ENCODE data around the gene TMEM63A.

Gene TMEM63A

DNA sequence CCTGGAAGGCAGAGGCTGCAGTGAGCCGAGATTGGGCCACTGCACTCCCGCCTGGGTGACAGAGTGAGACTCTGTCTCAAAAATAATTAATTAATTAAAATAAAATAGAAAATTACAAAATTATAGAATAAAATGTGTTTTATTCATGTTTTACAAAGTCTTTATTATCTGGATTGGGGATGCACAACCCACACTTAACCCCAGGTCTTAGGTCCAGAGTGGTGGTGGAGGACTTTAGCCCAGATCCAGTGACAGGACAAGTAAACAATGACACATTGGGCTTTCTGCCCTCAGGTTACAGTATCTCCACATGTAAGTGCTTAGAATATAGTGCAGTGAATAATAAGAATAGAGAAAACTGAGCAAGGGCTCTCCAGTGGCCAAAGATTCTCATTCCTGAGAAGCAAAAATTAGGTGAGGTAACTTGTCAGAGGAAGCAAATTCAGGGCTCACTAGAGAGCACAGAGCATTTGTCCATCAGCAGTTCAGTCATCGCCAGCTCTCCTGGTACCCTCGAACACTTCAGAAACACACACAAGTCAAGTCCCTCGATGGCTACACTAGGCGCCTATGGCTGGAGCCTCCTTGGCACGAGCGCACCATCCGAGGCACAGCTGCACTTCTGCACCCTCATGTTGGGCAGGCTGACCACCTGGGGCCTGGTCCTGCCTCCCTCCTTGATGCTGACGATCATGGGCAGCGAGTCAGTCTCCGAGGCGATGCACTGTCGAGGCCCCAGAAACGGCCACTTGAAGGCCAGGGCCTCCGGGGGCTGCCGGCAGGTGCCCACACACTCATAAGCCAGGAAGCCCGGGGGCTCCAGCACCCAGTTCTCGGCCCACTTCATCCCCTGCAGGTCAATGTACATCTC lies 4.2 kb upstream of the TMEM63A start:
- no peak for DNase-seq (ENCODE audit: low spot score)

DNA sequence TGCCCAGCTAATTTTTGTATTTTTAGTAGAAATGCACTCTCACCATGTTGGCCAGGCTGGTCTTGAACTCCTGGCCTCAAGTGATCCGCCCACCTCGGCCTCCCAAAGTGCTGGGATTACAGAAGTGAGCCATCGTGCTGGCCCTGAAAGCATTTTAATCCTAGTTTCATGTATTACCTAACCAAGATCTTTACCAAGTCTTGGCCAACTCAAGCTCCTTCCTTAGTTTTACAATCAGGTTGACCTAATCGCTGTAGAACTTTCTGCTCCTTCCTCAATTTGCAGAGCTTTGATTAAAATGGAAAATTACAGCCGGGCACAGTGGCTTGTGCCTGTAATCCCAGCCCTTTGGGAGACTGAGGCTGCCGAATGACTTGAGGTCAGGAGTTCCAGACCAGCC lies 3.2 kb upstream of the TMEM63A start:
- no peak for DNase-seq (ENCODE audit: low spot score)

DNA sequence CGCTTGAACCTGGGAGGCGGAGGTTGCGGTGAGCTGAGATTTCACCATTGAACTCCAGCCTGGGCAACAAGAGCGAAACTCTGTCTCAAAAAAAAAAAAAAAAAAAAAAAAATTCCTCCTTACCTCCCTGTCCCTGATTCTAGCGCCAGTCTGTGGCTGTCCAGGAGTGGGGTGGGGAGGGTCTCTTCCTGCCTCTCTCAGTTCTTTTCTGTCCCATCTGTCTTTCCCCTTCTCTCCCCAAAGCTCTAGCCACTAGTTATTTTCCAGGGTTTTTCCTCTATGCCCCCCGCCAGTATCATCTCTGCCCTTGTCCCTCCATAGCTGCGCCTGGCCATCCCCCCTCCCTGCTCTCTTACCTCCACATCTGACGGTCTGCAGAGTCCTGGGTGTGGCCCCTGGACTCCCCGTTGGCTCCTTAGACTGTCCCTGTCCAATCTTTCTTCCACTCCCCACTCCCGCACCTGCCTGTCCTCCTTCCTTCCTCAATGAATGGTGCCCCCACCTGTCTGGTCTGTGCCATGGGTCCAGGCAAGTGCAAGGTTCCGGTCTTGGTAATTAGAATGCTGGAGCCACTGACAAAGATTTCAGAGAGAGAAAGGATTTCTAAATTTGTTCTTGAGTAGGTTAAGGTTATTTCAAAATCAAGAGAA lies 1.6 kb upstream of the TMEM63A start:
- no peak for DNase-seq (ENCODE audit: low spot score)

DNA sequence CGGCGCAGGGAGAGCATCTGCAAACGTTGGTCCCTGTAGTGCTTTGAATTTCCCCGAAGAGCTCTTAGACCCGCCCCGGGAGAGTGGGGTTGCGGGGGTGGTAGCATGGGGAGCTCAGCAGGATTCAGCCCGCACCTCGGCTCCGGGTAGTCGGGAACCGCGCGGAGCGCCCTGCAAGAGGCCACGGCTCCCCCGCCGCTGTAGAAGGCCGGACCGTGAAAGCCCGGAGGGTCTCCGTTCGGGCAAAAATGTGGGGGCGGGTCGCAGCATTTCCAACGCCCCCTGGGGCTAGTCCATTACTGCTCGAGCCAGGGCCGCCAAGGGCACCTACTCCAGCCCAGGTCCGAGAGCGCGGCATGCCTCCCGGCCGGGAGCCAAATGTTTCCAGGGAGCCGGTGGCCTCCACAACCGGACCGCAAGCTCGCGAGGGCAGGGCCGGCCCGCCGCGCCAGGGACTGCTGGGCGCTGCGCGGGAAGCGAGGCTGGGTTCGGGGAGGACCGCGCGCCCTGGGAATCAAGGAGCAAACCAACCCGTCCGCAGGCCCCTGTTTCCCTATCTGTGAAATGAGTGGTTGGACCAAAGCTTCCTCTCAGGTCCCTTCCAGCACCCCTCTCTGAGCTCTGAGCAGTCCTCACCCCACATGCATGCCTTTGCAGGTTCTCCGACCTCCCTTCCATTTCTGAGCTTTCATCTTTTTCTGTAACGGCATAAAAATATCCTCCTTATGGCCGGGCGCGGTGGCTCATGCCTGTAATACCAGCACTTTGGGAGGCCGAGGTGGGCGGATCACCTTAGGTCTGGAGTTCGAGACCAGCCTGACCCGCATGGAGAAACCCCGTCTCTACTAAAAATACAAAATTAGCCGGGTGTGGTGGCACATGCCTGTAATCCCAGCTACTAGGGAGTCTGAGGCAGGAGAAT lies 775 bp upstream of the TMEM63A start:
- peak; percentile 46 for DNase-seq (ENCODE audit: low spot score)

DNA sequence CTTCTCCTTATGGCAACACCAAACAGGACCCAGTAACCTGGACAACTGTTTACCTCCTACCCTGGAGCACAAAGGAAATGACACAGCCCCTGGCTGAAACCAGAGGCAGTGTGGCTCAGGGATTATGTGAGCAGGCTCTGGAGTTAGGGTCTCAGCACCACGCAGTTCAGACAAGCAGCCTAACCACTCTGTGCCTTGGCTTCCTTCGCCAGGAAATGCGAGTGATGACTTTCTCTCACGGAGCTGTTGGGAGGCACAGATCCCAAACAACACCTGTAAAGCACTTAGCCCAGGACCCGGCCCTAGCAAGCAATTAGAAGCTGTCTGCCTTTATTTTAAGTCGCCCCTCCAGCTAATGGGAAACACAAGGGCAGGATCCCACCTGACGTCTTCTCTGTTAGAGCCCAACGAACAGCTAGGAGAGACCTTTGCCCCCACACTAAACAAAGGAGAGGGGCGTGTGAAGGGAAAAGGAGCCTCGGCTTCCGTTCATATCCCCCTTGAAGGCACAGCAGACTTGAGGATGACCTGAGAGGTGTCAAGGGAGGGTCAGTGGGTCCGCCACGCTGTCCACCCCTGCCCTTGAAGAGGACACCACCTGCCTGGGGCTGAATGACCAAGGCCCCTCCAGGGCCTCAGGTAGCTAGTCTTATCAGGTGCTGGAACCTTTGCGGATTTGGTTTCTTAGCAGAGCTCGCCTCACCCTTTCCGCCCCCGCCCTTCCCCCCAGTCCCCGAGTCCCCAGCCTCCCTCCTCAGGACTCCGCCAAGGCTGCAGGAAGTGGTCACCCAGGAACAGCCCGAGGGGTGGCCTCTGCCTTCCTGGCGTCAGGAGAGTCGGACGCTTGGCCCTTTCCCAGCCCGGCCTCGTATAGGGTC lies 860 bp downstream of the TMEM63A start:
- DNase-seq (ENCODE audit: low spot score), result no peak

DNA sequence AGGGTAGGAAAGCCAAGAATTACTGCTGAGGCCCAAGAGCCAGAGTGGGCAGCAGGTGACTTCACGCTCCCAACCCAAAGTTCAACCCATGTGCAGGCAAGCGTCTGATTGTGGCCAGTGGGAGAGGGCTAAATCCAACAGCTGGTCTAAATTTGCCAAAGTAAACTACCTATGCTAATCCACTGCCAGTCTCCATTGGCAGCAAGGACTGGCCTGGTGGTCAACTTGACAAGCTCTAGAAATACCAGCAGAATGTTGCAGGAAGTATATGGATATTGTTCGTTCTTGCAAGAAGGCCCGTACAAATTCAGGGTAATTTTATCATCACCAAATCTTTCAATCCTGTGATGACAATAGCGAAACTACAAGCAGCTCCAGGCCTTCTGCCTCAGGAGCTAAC lies 1.5 kb downstream of the TMEM63A start:
- no peak for DNase-seq (ENCODE audit: low spot score)

DNA sequence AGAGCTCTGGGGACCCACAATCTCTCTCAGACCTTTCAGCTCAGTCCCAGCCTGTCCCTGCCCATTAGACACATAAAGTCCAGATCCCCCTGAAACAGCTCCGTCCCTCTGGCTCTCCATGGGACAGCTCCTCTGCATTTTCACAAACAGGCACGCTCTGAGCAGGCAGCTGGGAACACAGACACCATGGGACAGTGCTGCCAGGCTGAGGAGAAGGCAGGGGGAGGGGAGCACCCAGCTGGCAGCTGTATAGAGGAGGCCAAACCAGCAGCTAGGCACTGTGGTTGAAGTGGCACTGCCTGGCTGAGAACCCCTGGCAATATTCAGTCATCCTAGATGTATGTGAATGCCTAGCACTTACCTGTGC lies 2.0 kb downstream of the TMEM63A start:
- DNase-seq (ENCODE audit: low spot score), result peak; percentile 92

DNA sequence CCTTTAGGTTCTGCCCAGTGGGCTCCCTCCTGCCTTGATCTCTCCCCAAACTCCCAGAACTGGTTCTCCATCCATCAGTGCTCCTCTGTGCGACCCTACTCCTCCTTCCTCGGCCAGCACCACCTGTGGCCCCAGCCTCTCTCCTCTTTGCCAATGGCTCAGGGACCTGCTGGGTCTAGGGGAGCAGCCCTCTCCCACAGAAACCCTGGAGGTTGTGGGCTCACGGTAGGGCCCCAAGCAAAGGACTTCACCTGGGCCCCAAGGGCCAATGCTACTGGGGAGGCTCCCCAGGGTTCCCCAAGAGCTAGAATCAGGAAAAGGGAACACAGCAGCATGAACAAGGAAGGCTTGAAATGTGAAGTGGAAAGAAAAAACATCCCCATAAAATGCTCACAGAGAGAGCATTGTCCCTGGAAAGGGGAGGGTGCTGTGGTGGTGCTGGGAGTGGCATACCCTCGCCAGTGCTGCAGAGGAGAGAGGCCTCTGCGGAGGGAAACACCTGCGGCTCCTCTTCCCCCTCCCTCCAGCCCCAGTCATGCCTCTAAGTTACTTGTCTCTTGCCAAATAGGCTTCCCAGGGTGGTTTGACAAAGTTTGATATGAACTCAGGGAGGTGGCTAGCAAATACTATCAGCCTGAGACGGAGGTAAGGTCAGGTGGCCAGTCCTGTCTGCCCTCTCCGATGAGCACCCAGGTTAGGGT lies 2.5 kb downstream of the TMEM63A start:
- DNase-seq (ENCODE audit: low spot score), result peak; percentile 76

DNA sequence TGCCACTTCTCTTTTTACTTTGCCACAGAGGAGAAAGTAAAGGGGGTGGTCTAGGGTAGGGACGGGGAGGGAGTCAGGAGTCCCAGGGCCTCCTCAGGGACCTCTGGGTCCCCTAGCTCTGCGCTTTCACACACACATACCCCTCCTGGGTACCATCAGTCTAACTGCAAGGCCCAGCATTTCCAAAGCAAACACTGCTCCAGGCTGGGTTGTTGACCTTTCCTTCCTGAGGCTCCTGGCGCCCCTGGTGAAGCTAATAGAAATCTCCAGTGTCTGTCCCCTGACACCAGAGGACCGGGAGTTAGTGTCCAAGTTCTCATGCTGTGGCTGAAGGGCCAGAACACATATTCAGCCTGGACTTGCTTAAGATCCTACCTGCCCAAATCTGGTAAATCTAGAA lies 3.9 kb downstream of the TMEM63A start:
- no peak for DNase-seq (ENCODE audit: low spot score)

DNA sequence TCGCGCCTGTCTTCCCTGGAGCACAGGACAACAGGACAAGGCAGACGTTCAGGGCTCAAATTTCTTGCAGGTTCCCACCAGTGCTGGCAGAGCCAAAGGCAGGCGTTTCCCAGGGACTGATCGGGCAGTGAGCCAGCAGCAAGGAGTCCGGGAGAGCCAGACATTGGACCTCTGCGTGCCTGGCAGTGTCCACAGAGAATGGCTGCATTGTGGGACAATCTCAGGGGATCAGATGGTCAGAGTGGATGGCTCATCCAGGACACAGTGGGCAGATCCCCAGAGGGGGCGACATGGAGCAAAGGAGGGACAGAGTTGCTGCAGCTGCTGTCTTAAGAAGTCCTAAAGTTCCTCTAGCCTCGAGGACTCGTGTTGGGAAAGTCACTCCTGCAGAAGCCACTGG lies 4.6 kb downstream of the TMEM63A start:
- DNase-seq (ENCODE audit: low spot score), result peak; percentile 96

DNA sequence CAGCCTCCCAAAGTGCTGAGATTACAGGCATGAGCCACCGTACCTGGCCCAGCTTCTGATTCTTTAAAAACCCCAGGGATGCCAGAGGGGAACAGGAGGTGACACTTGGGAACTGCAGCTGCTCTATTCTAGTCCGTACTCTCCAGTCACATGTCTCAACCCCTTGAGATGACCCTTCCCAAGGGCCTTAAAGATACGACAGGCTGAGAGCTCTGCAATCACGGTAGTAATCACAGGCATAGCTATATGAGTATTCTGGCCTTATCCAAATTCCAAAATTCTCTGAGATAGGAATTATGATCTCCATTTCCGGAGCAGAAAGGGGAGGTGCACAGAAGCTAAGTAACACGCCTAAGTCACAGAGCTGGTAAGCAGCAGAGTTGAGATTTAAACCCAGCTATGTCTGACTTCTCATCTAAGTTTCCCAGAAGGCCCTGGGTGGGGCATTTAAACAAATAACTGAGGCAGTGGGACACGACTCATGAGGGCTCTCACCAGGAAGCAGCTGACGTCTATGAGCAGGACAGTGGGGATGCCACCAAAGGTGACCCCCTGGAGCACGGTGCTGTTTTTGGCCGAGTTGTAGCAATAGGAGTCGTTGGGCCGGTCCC lies 5.2 kb downstream of the TMEM63A start:
- DNase-seq (ENCODE audit: low spot score), result no peak

DNA sequence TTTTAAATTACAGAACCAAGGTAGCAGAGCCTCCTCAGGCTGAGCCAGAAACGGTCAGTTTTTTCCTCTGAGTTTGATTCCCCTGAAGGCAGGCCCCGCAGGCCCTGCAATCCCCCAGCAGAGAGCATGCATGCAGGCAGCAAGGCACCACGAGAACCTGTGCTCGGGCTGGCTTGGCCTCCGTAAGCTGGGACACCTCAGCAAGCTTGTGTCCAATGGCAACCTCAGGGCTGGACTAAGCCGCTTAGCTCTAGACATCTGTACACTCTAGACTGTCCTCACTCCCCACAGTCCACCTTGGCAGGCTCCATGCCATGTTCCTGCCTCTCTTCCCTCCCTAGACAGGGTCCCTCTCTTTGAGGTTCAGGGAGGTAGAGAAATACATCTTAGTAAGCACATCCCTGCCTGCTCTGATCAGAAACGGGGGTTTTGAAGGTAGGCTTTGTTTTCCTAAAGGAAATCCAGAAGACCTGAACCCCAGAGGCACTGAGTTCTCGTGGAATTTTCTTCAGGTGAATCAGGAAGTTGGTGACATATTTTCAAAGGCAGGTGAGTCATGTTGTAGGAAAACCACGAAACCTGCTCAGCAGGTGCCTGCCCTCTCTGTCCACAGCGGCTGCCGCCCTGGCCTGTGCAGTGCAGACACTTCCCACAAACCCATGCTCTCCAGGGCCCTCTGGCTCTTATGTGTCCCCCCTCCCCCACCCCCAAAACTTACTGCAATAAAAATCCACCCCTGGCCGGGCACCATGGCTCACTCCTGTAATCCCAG lies 7.0 kb downstream of the TMEM63A start:
- DNase-seq (ENCODE audit: low spot score), result no peak

DNA sequence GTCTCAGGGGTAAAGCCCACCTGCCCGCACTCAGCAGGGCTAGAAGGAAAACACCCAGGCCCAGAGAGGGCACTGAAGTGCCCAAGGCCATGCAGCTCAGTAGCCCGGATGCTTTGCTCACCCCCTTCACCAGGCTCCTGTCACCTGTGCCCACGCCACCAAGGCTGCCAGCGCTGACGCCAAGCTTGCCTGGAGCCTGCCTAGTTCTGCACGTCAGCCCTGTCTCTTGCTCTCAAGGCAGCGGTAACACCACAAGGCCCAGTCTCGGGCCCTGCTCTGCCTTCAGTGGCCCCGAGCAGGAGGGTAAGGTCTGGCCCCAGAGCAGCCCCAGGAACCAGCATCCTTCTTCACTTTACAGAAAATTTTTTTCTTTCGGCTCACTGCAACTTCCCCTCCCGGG lies 7.7 kb downstream of the TMEM63A start:
- DNase-seq (ENCODE audit: low spot score), result no peak

DNA sequence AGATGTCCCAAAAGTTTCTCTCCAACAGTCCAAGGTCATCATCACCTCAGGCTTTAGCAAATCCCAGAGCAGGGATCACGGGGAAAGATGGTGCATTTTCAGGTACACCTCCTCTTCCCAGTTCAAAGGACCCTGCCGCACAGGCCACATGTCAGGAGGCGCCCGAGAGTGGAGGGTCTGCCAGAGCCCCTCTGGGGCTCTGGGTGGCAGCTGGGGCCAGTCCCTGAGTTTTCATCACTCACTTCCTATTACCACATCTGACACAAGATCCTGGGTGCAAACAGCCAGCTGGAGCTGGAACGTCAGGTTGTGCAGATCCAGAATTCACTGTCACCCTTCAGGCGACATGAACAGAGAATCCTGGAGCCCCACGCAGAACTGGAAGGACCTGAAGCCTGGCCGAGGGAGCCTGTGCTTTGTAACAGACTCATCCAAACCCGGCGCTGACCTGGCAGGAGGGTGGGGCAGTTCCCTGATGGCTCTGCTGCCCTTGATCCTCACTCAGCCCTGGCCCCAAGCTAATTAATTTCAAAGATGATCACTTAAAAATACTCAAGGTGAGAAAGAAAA lies 8.8 kb downstream of the TMEM63A start:
- DNase-seq (ENCODE audit: low spot score), result no peak

DNA sequence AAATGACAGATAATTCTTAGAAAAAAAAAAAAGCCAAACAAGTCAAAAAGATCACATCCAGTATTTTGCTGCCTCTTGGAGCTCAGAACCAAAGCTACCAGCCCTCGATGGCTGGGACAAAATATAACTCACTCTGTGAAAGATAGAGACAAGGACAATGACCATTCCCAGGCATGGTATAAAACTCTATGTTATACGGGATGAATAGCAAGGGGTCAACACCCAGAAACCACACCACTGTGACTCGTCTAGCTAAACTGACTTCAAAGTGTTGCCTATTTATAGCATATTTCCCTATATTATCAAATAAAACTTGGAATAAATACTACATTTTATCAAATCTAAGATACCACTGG lies 10.1 kb downstream of the TMEM63A start:
- DNase-seq (ENCODE audit: low spot score), result no peak

DNA sequence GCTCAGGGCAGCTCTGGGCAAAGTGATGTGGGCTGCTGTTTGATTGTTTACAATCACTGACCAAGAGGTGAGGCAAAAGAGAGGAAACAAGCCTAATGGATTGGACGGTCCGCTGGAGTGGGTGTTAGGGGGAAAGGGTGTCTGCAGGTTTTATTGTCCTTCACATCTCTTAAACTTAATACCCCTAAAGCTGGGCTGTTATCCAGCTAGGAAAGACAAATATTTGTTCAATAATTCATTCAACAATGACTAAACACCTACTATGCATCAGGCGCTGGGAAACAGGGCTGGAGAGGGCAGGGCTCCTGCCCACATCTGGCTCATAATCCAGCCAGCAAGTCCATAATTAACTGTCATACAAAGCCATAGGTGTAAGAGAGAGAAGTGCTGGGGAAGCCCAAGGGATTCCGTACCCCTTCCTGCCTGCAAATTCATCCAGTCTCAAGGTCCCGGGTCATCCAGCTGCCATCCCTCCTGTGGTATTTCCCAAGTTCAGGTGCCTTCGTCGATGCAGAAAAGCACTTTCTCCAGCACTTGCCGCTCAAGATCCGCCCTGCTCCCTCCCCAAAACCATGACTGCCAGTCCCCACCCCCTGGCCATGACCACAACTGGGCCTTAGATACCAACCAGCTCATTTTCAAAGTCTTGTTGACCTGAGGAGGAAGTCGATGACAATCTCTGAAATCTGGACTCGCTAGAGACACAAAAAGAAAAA lies 10.7 kb downstream of the TMEM63A start:
- no peak for DNase-seq (ENCODE audit: low spot score)

DNA sequence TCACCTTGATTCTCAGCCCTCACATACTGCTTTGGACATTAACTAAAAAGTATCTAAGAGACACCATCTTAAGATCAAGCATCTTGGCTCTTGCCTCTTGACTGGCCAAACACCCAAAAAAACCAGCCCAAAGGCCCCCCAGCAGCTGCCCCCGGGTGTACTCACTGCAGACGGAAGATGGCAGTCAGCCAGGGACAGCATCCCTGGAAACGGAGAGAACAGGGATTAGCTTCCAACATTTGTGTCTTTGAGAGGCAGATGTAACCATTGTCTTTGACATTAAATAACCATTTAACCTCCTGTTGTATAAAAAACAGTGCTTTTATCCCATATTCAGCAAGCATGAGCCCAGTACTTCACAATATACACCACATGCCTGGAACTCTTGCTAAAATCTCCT lies 11.3 kb downstream of the TMEM63A start:
- peak; percentile 54 for DNase-seq (ENCODE audit: low spot score)

DNA sequence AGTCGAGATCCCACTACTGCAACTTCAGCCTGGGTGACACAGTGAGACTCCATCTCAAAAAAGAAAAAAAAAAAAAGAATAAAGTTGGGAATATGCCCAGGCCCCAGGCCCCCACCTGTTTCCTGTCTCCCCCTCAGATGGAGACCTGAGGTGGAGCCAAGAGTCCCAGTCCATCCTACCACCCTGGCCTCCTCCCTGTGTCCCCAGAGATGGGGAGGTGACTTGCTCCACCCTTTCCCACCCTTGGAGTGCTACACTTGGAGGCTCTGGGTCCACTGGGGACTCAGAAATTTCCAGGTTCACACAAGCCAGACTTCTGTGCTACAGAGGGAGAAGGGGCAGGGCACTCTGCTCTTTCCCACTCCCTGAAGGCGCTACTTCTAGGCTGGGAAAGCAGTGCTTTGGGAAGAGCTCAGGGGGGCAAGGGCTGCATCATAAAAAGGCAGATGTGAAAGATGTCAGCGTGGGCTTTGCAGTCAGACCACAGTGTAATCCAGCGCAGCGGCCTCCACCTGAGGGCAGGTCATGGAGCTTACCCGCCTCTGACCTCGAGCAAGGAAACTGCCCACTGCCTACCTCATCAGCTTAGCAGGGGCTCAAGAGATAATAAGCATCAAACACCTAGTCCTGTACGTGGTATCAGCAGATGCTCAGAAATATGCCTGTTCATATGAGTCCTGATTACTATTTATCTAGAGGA lies 13.4 kb downstream of the TMEM63A start:
- no peak for DNase-seq (ENCODE audit: low spot score)

Data from Ammon's horn (tissue), 1 donor.